Measurements from ENCODE around the gene TNS2.

The TNS2 gene

GRCh38 chr12:53096089-53096741, 46.4 kb downstream of the TNS2 start:
- no peak for DNase-seq (ENCODE audit: low spot score)
- TF ChIP-seq CTCF (IDR thresholded peaks at IDR 0.05; ENCODE audit: extremely low read depth, missing control alignments): no peak

DNA sequence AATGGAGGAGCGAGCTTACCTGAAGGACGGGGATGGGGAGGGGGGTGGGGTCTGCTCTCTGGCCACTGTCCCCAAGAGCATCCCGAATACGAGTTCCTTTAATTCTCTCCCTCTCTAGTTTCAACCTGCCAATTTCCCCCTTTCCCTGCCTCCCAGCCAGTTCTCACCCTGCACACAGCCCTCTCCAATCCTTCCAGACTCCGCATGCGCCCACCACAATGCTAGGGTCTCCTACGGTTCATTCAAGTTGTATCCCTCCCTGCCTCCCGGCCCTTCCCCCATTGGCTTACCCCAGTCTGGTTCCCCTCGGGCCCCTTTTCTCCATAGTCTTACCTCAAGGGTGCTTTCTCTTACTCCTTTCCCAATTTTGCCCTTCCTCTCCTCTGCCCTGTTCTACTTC, 46.9 kb downstream of the TNS2 start:
- TF ChIP-seq CTCF (IDR thresholded peaks at IDR 0.05; ENCODE audit: extremely low read depth, missing control alignments): no peak
- no peak for DNase-seq (ENCODE audit: low spot score)

GRCh38 chr12:53097207-53097563, 47.3 kb downstream of the TNS2 start:
- no peak for DNase-seq (ENCODE audit: low spot score)

DNA sequence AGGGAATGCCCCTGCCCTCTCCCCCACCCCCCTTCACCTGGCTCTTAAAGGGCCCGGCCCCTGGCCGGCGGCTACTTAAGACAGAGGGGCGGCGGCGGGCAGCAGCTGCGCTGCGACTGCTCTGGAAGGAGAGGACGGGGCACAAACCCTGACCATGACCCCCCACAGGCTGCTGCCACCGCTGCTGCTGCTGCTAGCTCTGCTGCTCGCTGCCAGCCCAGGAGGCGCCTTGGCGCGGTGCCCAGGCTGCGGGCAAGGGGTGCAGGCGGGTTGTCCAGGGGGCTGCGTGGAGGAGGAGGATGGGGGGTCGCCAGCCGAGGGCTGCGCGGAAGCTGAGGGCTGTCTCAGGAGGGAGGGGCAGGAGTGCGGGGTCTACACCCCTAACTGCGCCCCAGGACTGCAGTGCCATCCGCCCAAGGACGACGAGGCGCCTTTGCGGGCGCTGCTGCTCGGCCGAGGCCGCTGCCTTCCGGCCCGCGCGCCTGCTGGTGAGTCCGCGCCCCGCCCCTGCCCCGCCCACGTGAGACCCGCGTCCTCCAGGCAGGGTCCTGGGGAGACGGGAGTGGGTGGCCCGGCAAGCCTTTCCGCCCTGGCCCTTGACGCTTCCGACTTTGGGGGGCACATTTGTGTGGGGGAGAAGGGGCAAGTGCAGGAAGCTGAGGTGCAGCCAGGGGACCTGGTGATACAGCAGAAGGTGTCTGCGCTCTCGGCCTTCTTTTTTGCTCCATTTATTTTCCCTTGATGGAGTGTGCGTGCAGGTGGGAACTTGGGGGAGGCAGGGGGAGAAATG, 47.9 kb downstream of the TNS2 start, which contains the start of gene IGFBP6:
TSS of gene IGFBP6 (plus strand) at position 104 of the 790 bp plus-strand sequence. CDS start at position 155, 51 bp downstream.
- no peak for DNase-seq (ENCODE audit: low spot score)
- TF ChIP-seq CTCF (IDR thresholded peaks at IDR 0.05; ENCODE audit: extremely low read depth, missing control alignments): no peak

More at GRCh38 chr12:53097207-53097563, 47.3 kb downstream of the TNS2 start:
- no peak for TF ChIP-seq CTCF (IDR thresholded peaks at IDR 0.05; ENCODE audit: extremely low read depth, missing control alignments)

- no peak for TF ChIP-seq CTCF (IDR thresholded peaks at IDR 0.05; ENCODE audit: extremely low read depth, missing control alignments)
- DNase-seq (ENCODE audit: low spot score): peak; percentile 39
These were observed 48.6 kb downstream of the TNS2 start for GRCh38 chr12:53098354-53098981.

GRCh38 chr12:53099071-53099882, 49.4 kb downstream of the TNS2 start:
- TF ChIP-seq CTCF (IDR thresholded peaks at IDR 0.05; ENCODE audit: extremely low read depth, missing control alignments): peak; percentile 89

More at GRCh38 chr12:53099071-53099882, 49.4 kb downstream of the TNS2 start:
- DNase-seq (ENCODE audit: low spot score): peak; percentile 91
